Right atrium auricular region (tissue), 2 donors: ENCODE measurements around the gene TTBK2. TPM values are rescaled to one million over a fixed set of nuclear protein-coding genes. Genes with fewer than 3 reads are reported as not detected.

Source experiments
- DNase-seq: peaks from one replicate; pipeline ENCODE4 v3.0.0-alpha.2; 2019; ENCODE audit warnings: low spot score
- H3K27ac ChIP-seq, 2 donors: fragments of 200-600 bp; sonication (generic); 1 replicate in 1 of 2; 2 replicates in 1 of 2; pipeline ENCODE4 v1.5.1; 2016 to 2019
- H3K27me3 ChIP-seq, 2 donors: fragments of 200-600 bp; sonication (generic); one replicate each; pipeline versions ENCODE4 v1.5.1 to v1.6.0; 2017 to 2019
- H3K36me3 ChIP-seq: fragments of 200-600 bp; sonication (generic); one replicate; pipeline ENCODE4 v1.5.1; 2016
- H3K4me1 ChIP-seq, 2 donors: fragments of 200-600 bp; sonication (generic); one replicate each; pipeline versions ENCODE4 v1.5.1 to v1.6.0; 2017 to 2019
- H3K4me3 ChIP-seq, 2 donors: fragments of 200-600 bp; sonication (generic); 1 replicate in 1 of 2; 2 replicates in 1 of 2; pipeline ENCODE4 v1.5.1; 2017 to 2019; ENCODE audit warnings: mild to moderate bottlenecking in 1 of 2, moderate library complexity in 1 of 2
- H3K9me3 ChIP-seq, 2 donors: fragments of 200-600 bp; sonication (generic); one replicate each; pipeline ENCODE4 v1.5.1; 2019
- total RNA-seq, 2 donors: library from RNA; depleted of rRNA; stranded (reverse); fragments of >200 nt; gene quantifications; one replicate each; pipeline ENCODE4 v1.1.0, GENCODE V29; 2016
- TF ChIP-seq, protein P1 (sequence below), 2 donors: fragments of 200-600 bp; sonication (generic); IDR thresholded peaks; one replicate each; pipeline ENCODE4 v1.5.1; 2019; ENCODE audit warnings: antibody characterized with exemption in 2 of 2

The TTBK2 gene
- total RNA-seq, 2 donors from 2014 or later = 16.3 to 19.7 TPM

DNA sequence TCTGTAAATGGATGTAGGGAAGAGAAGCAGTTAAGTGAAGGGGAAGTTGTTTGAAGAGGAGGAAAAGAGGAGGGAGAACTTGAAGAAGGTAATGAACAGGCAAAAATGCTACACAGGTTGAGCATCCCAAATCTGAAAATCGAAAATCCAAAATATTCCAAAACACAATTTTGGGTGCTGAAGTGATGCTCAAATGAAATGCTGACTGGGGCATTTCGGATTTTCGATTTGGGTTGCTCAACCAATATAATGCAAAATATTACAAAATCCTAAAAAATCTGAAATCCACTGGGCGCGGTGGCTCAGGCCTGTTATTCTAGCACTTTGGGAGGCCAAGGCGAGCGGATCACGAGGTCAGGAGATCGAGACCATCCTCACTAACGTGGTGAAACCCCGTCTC lies 121.8 kb downstream of the TTBK2 start:
- Histone ChIP-seq H3K27me3 (no peaks in the 10 kb centered on the region), H3K27ac (no peak overlapping the region), H3K9me3 (no peaks in the 10 kb centered on the region), H3K36me3 (peaks cover 20% of the 10 kb centered on the region), H3K4me1 (no peaks in the 10 kb centered on the region), H3K4me3 (no peak overlapping the region)
- no peak for DNase-seq
- TF ChIP-seq, protein P1, sequence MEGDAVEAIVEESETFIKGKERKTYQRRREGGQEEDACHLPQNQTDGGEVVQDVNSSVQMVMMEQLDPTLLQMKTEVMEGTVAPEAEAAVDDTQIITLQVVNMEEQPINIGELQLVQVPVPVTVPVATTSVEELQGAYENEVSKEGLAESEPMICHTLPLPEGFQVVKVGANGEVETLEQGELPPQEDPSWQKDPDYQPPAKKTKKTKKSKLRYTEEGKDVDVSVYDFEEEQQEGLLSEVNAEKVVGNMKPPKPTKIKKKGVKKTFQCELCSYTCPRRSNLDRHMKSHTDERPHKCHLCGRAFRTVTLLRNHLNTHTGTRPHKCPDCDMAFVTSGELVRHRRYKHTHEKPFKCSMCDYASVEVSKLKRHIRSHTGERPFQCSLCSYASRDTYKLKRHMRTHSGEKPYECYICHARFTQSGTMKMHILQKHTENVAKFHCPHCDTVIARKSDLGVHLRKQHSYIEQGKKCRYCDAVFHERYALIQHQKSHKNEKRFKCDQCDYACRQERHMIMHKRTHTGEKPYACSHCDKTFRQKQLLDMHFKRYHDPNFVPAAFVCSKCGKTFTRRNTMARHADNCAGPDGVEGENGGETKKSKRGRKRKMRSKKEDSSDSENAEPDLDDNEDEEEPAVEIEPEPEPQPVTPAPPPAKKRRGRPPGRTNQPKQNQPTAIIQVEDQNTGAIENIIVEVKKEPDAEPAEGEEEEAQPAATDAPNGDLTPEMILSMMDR (IDR thresholded peaks at IDR 0.05) = no peak

DNA sequence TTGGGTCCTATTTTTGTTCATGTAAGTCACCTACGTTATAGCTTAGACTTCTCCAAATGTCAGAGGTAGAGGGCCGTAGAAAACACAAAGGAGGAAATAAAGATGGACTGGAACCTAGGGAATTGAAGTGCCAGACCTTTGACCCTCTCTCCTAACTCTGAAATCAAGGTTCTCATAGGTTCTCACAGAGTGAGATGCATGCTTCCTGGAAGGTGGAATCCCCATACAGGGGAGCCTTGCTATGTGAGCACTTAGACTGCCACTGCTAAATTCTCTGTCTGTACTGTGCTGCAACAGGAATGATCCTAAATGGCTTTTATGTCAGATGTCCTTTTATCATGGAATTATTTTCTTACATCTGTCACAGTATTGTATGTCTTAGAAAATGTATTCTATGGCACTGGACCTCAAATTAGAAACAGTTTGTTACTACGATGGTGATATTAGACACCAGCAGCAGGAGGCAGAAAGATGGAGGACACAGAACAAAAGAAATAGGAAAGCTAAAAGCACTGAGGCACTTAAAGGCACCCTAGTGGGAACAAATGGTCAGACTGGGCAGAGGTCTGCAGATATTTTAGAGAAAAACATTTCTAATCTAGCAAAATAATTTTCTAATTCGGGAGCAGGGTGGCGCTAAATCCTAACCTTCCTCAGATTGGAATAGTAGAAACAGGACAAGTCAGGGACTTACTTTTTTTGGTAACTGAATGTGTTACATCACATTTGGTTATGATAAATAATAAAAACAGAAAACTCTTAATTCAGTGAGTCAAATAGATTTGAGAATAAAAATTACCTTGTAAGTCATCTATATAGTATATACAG lies 123.4 kb downstream of the TTBK2 start:
- TF ChIP-seq, protein P1 (IDR thresholded peaks at IDR 0.05) = no peak
- H3K27me3 ChIP-seq = no peaks in the 10 kb centered on the region
- H3K9me3 ChIP-seq = no peaks in the 10 kb centered on the region
- H3K27ac ChIP-seq = no peak overlapping the region
- DNase-seq = no peak
- H3K4me1 ChIP-seq = no peaks in the 10 kb centered on the region
- peaks cover 20% of the 10 kb centered on the region for H3K36me3 ChIP-seq
- H3K4me3 ChIP-seq = no peak overlapping the region

DNA sequence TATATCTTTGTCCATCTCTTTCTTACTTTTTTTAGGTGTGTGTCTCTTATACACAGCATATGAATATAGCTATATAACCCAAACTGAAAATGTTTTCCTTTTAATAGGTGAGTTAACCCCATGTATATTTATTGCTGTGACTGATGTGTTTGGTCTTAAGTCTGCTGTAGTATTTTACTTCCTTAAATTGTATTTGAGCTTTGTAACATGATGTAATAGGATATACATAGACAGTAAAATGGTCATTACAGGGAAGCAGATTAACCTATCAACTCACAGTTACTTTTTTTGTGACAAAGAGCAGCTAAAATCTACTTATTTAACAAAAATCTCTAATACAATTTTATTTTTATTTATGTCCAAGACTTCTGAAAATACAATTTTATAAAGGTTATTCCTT lies 131.9 kb downstream of the TTBK2 start:
- Histone ChIP-seq H3K4me3 (no peak overlapping the region), H3K36me3 (peaks cover 6% of the 10 kb centered on the region), H3K9me3 (no peaks in the 10 kb centered on the region), H3K27me3 (no peaks in the 10 kb centered on the region), H3K4me1 (no peaks in the 10 kb centered on the region), H3K27ac (no peak overlapping the region)
- DNase-seq = no peak
- TF ChIP-seq, protein P1 (IDR thresholded peaks at IDR 0.05) = no peak

DNA sequence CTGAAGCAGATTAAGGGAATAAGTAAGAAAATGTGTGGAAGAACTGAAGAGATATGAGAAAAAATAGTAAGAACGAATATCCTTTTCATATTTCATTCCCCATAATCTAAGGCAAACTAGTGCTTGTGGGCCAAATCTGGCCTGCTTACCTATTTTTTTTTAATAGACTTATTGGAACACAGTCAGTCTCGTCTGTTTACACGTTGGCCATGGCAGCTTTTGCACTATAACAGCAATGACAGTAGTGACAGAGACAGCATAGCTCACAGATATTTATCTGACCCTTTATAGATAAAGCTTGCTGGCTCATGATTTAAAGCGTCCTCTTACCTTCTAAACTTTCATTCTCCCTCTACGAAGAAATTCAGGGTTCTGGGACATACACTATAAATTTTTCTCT lies 133.6 kb downstream of the TTBK2 start:
- no peak for DNase-seq
- no peaks in the 10 kb centered on the region for H3K27me3 ChIP-seq
- H3K9me3 ChIP-seq = no peaks in the 10 kb centered on the region
- peaks cover 6% of the 10 kb centered on the region for H3K36me3 ChIP-seq
- no peak overlapping the region for H3K27ac ChIP-seq
- H3K4me3 ChIP-seq = no peak overlapping the region
- H3K4me1 ChIP-seq = no peaks in the 10 kb centered on the region
- TF ChIP-seq, protein P1 (IDR thresholded peaks at IDR 0.05) = no peak

DNA sequence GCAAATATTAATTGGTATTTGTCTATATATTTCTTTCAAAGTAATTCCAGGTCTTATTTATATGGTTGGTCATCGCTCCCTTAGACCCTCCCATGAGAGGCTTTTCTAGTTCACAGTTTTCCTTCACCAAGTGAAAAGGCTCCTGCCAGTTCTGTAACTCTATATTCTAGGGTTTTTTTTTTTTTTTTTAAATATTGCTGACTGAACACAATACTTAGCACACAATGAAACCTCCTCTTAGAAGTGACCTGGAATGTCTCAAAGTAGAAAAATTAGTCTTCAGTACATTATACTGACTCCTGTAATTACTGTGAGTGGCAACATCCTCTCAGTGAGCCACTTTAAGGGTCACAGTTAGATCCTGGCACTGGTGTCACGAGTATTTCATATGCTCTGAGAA lies 135.0 kb downstream of the TTBK2 start:
- TF ChIP-seq, protein P1 (IDR thresholded peaks at IDR 0.05) = no peak
- no peak for DNase-seq
- Histone ChIP-seq H3K36me3 (no peaks in the 10 kb centered on the region), H3K4me3 (no peak overlapping the region), H3K27me3 (no peaks in the 10 kb centered on the region), H3K4me1 (no peaks in the 10 kb centered on the region), H3K27ac (no peak overlapping the region), H3K9me3 (no peaks in the 10 kb centered on the region)

DNA sequence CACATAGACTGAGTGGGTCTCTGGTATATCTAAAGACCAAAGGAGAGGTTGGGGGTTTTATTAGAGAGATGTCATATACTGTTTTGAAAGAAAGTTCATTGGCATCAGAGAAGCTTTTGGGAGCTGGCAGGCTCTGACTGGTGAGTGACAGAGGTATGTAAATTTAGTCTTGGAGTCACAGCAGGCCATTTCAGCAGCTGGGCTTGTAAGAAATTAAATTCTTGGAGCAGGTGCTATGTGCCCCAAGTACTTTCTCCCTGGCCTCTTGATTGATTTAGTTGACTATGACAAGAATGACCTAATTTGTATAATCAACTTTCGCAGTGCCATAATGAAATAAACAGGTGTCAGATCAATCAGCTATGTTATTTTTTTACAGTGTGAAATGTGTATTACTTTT lies 135.9 kb downstream of the TTBK2 start:
- Histone ChIP-seq H3K27me3 (no peaks in the 10 kb centered on the region), H3K9me3 (no peaks in the 10 kb centered on the region), H3K36me3 (no peaks in the 10 kb centered on the region), H3K27ac (no peak overlapping the region), H3K4me1 (no peaks in the 10 kb centered on the region), H3K4me3 (no peak overlapping the region)
- DNase-seq = no peak
- TF ChIP-seq, protein P1 (IDR thresholded peaks at IDR 0.05) = no peak
